ENCODE results near the gene TMEM18. TPM values are rescaled to one million over a fixed set of nuclear protein-coding genes. Genes with fewer than 3 reads are reported as not detected.

The TMEM18 gene
- total RNA-seq, 4 donors from 2014 or later, result 8.7 to 27.3 (median 10.2) TPM

- Histone ChIP-seq H3K4me3 (no peak overlapping the region), H3K27me3 (no peaks in the 10 kb centered on the region), H3K27ac (replicated peaks in 1 of 4) (no peak overlapping the region), H3K36me3 (peaks cover 0 to 11% (median 4%) of the 10 kb centered on the region in 4 donors), H3K9me3 (no peaks in the 10 kb centered on the region), H3K4me1 (peaks cover 13 to 26% (median 17%) of the 10 kb centered on the region in 4 donors)
- TF ChIP-seq POLR2AphosphoS5 (IDR thresholded peaks at IDR 0.05) (no peak), CTCF (IDR thresholded peaks at IDR 0.05) (no peak), EP300 (IDR thresholded peaks at IDR 0.05) (no peak), POLR2A (IDR thresholded peaks at IDR 0.05; ENCODE audit: low read depth) (no peak)
- intact Hi-C loops (cut with DNase I), result loop anchor here (5.0 kb wide), 1 partner anchor 1143 kb away; no protein-coding TSS in a partner anchor
- WGBS, result 84% methylated on average over 9 of the region's 9 CpGs
- DNase-seq (ENCODE audit: extremely low spot score), result peak; percentile 86
Observed at GRCh38 chr2:678964-679363, 1.8 kb upstream of the TMEM18 start.

GRCh38 chr2:677959-678550, 849 bp upstream of the TMEM18 start:
- no peak for DNase-seq (ENCODE audit: extremely low spot score)
- H3K36me3 ChIP-seq, result peaks cover 0 to 13% (median 5%) of the 10 kb centered on the region in 4 donors
- no peaks in the 10 kb centered on the region for H3K9me3 ChIP-seq
- peaks cover 13 to 34% (median 17%) of the 10 kb centered on the region in 4 donors for H3K4me1 ChIP-seq
- intact Hi-C loops (cut with DNase I), result loop anchor here (5.0 kb wide), 1 partner anchor 1144 kb away; no protein-coding TSS in a partner anchor
- H3K4me3 ChIP-seq, result peak overlapping the region; percentile 75 to 87 (median 82)
- no peaks in the 10 kb centered on the region for H3K27me3 ChIP-seq
- TF ChIP-seq EP300 (IDR thresholded peaks at IDR 0.05) (no peak), POLR2A (IDR thresholded peaks at IDR 0.05; ENCODE audit: low read depth) (no peak), POLR2AphosphoS5 (IDR thresholded peaks at IDR 0.05) (no peak), CTCF (IDR thresholded peaks at IDR 0.05) (no peak)
- WGBS, result 56% methylated on average over 9 of the region's 9 CpGs
- peak overlapping the region; percentile 93 to 99 (median 95) for H3K27ac ChIP-seq (replicated peaks in 1 of 4)

GRCh38 chr2:676647-677055, 555 bp downstream of the TMEM18 start:
- peak; percentile 99 for DNase-seq (ENCODE audit: extremely low spot score)
- no peaks in the 10 kb centered on the region for H3K9me3 ChIP-seq
- peak overlapping the region; percentile 93 to 99 (median 95) for H3K27ac ChIP-seq (replicated peaks in 1 of 4)
- TF ChIP-seq POLR2AphosphoS5 (IDR thresholded peaks at IDR 0.05) (peak in 1 of 2 donors; percentile 68), CTCF (IDR thresholded peaks at IDR 0.05) (no peak), POLR2A (IDR thresholded peaks at IDR 0.05; ENCODE audit: low read depth) (no peak), EP300 (IDR thresholded peaks at IDR 0.05) (no peak)
- H3K4me3 ChIP-seq, result peak overlapping the region; percentile 75 to 87 (median 82)
- H3K36me3 ChIP-seq, result peaks cover 0 to 27% (median 17%) of the 10 kb centered on the region in 4 donors
- H3K4me1 ChIP-seq, result peaks cover 13 to 34% (median 17%) of the 10 kb centered on the region in 4 donors
- H3K27me3 ChIP-seq, result no peaks in the 10 kb centered on the region
- intact Hi-C loops (cut with DNase I), result loop anchor here (5.0 kb wide), 1 partner anchor 1146 kb away; no protein-coding TSS in a partner anchor
- 0% methylated on average over 7 of the region's 46 CpGs for whole genome bisulfite sequencing

GRCh38 chr2:675982-676646, 1.1 kb downstream of the TMEM18 start:
- Histone ChIP-seq H3K9me3 (no peaks in the 10 kb centered on the region), H3K27ac (replicated peaks in 1 of 4) (peak overlapping the region; percentile 76 to 99 (median 94)), H3K4me1 (peaks cover 13 to 34% (median 17%) of the 10 kb centered on the region in 4 donors), H3K27me3 (no peaks in the 10 kb centered on the region), H3K36me3 (peaks cover 0 to 28% (median 18%) of the 10 kb centered on the region in 4 donors), H3K4me3 (peak overlapping the region; percentile 75 to 87 (median 82))
- intact Hi-C loops (cut with DNase I), result loop anchor here (5.0 kb wide), 1 partner anchor 1146 kb away; no protein-coding TSS in a partner anchor
- 40% methylated on average over 9 of the region's 21 CpGs for WGBS
- peak; percentile 92 for DNase-seq (ENCODE audit: extremely low spot score)
- TF ChIP-seq POLR2A (IDR thresholded peaks at IDR 0.05; ENCODE audit: low read depth), result no peak
- TF ChIP-seq POLR2AphosphoS5 (IDR thresholded peaks at IDR 0.05), result no peak
- no peak for TF ChIP-seq EP300 (IDR thresholded peaks at IDR 0.05)
- TF ChIP-seq CTCF (IDR thresholded peaks at IDR 0.05), result no peak

Measured in esophagus muscularis mucosa (tissue), 4 donors.